ENCODE results near the gene KRAS.

KRAS gene

GRCh38 chr12:25256005-25256404 lies 5.3 kb upstream of the KRAS start:
- DNase-seq (ENCODE audit: low read depth): no peak

- no peak for DNase-seq (ENCODE audit: low read depth)
Measured at GRCh38 chr12:25254271-25254880, 3.6 kb upstream of the KRAS start.

- DNase-seq (ENCODE audit: low read depth): no peak
Measured at GRCh38 chr12:25253371-25254068, 2.8 kb upstream of the KRAS start.

- DNase-seq (ENCODE audit: low read depth): no peak
Measured at GRCh38 chr12:25252946-25253345, 2.2 kb upstream of the KRAS start.

GRCh38 chr12:25251769-25252168 lies 1.0 kb upstream of the KRAS start:
- DNase-seq (ENCODE audit: low read depth): no peak

GRCh38 chr12:25249931-25250738 lies 594 bp downstream of the KRAS start:
- DNase-seq (ENCODE audit: low read depth): no peak

GRCh38 chr12:25248732-25249131 lies 2.0 kb downstream of the KRAS start:
- DNase-seq (ENCODE audit: low read depth): no peak

GRCh38 chr12:25248137-25248536 lies 2.6 kb downstream of the KRAS start:
- no peak for DNase-seq (ENCODE audit: low read depth)

GRCh38 chr12:25245491-25245890 lies 5.2 kb downstream of the KRAS start:
- DNase-seq (ENCODE audit: low read depth): no peak

GRCh38 chr12:25243680-25243990 lies 7.1 kb downstream of the KRAS start:
- DNase-seq (ENCODE audit: low read depth): no peak

- no peak for DNase-seq (ENCODE audit: low read depth)
Measured at GRCh38 chr12:25242981-25243679, 7.6 kb downstream of the KRAS start.

GRCh38 chr12:25241167-25242020 lies 9.3 kb downstream of the KRAS start:
- no peak for DNase-seq (ENCODE audit: low read depth)

GRCh38 chr12:25236626-25237025 lies 14.1 kb downstream of the KRAS start:
- no peak for DNase-seq (ENCODE audit: low read depth)

- no peak for DNase-seq (ENCODE audit: low read depth)
Measured at GRCh38 chr12:25236190-25236589, 14.5 kb downstream of the KRAS start.

- DNase-seq (ENCODE audit: low read depth): no peak
Measured at GRCh38 chr12:25213338-25213737, 37.4 kb downstream of the KRAS start.

- no peak for DNase-seq (ENCODE audit: low read depth)
Measured at GRCh38 chr12:25208554-25208953, 42.2 kb downstream of the KRAS start.

- no peak for DNase-seq (ENCODE audit: low read depth)
Measured at GRCh38 chr12:25207846-25208245, 42.9 kb downstream of the KRAS start.

GRCh38 chr12:25207411-25207810 lies 43.3 kb downstream of the KRAS start:
- DNase-seq (ENCODE audit: low read depth): no peak

GRCh38 chr12:25202137-25202536 lies 48.6 kb downstream of the KRAS start:
- no peak for DNase-seq (ENCODE audit: low read depth)

- no peak for DNase-seq (ENCODE audit: low read depth)
Measured at GRCh38 chr12:25200703-25201102, 50.0 kb downstream of the KRAS start.

- no peak for DNase-seq (ENCODE audit: low read depth)
Measured at GRCh38 chr12:25197608-25198007, 53.1 kb downstream of the KRAS start.

Measured in HS-27A (cell line).